H1 (cell line): ENCODE results near the gene RCAN2. TPM values are rescaled to one million over a fixed set of nuclear protein-coding genes. Genes with fewer than 3 reads are reported as not detected.

Source experiments
- ATF3 ChIP-seq: IDR thresholded peaks from 2 replicates; pipeline ENCODE4 v1.6.1; 2011; ENCODE audit warnings: low read depth, mild to moderate bottlenecking, low read length; ENCODE audit not compliant: insufficient read depth
- BCL11A ChIP-seq, 2 experiments: IDR thresholded peaks; one replicate each; pipeline ENCODE4 v1.6.1; 2011; ENCODE audit warnings: low read depth in 2 of 2, low read length in 2 of 2, mild to moderate bottlenecking in 2 of 2
- FOSL1 ChIP-seq: IDR thresholded peaks from 2 replicates; pipeline ENCODE4 v1.6.1; 2011; ENCODE audit warnings: mild to moderate bottlenecking, low read depth, low read length, moderate library complexity; ENCODE audit not compliant: insufficient read depth
- NANOG ChIP-seq: IDR thresholded peaks from 2 replicates; pipeline ENCODE4 v1.6.1; 2011; ENCODE audit warnings: low read length, low read depth, mild to moderate bottlenecking, inconsistent platforms; ENCODE audit not compliant: insufficient read depth, poor library complexity, severe bottlenecking
- SIN3A ChIP-seq, 2 experiments: IDR thresholded peaks in 1 of 2; conservative IDR thresholded peaks in 1 of 2; 2 replicates each; pipeline ENCODE4 v1.6.1; 2011 to 2012; ENCODE audit warnings: low read length in 2 of 2, improper control_type of control experiment in 1 of 2, low read depth in 1 of 2, mild to moderate bottlenecking in 1 of 2
- polyA plus RNA-seq, 7 experiments: library from polyadenylated mRNA; depleted of rRNA in 3 of 7; stranded (reverse) in 5 of 7; unstranded in 2 of 7; fragments of >200 nt in 5 of 7; fragments of 200-250 nt in 2 of 7; gene quantifications; 1 replicate in 5 of 7; 2 replicates in 1 of 7; 4 replicates in 1 of 7; pipeline versions ENCODE4 v1.2.1 to v1.2.3, GENCODE V29; 2011 to 2013; ENCODE audit warnings: missing spikeins in 2 of 7, mixed read lengths in 2 of 7
- total RNA-seq: library from RNA; stranded (reverse); fragmentation: NEBNext Ultra II Directional; extraction: Animal tissue kit (Norgen Biotek cat#: 25700); gene quantifications from 2 replicates; pipeline ENCODE4 v1.2.1, GENCODE V29; 2021
- TF ChIP-seq, protein P1 (sequence below): fragments of 300-600 bp; sonication (generic); IDR thresholded peaks from 2 replicates; pipeline ENCODE4 v1.7.1; 2012; ENCODE audit warnings: low read length, moderate library complexity, mild to moderate bottlenecking, inconsistent platforms; ENCODE audit not compliant: insufficient replicate concordance
- TF ChIP-seq, protein P2 (sequence below), 3 experiments: IDR thresholded peaks; 1 replicate in 2 of 3; 2 replicates in 1 of 3; pipeline versions ENCODE4 v1.5.1 to v1.6.1; 2011; ENCODE audit warnings: low read length in 3 of 3, mild to moderate bottlenecking in 3 of 3, inconsistent platforms in 2 of 3, low read depth in 1 of 3, moderate library complexity in 1 of 3; ENCODE audit not compliant: insufficient read depth in 1 of 3; ENCODE audit errors: control extremely low read depth in 1 of 3

The RCAN2 gene
- total and polyA plus RNA-seq, 2 of the 8 experiments (the other 6 are each of a cell fraction or from before 2014, with no cell fraction given) = 5.0 to 8.5 TPM

GRCh38 chr6:46315589-46315988, 175.7 kb downstream of the RCAN2 start (continued):
- TF ChIP-seq, protein P1, sequence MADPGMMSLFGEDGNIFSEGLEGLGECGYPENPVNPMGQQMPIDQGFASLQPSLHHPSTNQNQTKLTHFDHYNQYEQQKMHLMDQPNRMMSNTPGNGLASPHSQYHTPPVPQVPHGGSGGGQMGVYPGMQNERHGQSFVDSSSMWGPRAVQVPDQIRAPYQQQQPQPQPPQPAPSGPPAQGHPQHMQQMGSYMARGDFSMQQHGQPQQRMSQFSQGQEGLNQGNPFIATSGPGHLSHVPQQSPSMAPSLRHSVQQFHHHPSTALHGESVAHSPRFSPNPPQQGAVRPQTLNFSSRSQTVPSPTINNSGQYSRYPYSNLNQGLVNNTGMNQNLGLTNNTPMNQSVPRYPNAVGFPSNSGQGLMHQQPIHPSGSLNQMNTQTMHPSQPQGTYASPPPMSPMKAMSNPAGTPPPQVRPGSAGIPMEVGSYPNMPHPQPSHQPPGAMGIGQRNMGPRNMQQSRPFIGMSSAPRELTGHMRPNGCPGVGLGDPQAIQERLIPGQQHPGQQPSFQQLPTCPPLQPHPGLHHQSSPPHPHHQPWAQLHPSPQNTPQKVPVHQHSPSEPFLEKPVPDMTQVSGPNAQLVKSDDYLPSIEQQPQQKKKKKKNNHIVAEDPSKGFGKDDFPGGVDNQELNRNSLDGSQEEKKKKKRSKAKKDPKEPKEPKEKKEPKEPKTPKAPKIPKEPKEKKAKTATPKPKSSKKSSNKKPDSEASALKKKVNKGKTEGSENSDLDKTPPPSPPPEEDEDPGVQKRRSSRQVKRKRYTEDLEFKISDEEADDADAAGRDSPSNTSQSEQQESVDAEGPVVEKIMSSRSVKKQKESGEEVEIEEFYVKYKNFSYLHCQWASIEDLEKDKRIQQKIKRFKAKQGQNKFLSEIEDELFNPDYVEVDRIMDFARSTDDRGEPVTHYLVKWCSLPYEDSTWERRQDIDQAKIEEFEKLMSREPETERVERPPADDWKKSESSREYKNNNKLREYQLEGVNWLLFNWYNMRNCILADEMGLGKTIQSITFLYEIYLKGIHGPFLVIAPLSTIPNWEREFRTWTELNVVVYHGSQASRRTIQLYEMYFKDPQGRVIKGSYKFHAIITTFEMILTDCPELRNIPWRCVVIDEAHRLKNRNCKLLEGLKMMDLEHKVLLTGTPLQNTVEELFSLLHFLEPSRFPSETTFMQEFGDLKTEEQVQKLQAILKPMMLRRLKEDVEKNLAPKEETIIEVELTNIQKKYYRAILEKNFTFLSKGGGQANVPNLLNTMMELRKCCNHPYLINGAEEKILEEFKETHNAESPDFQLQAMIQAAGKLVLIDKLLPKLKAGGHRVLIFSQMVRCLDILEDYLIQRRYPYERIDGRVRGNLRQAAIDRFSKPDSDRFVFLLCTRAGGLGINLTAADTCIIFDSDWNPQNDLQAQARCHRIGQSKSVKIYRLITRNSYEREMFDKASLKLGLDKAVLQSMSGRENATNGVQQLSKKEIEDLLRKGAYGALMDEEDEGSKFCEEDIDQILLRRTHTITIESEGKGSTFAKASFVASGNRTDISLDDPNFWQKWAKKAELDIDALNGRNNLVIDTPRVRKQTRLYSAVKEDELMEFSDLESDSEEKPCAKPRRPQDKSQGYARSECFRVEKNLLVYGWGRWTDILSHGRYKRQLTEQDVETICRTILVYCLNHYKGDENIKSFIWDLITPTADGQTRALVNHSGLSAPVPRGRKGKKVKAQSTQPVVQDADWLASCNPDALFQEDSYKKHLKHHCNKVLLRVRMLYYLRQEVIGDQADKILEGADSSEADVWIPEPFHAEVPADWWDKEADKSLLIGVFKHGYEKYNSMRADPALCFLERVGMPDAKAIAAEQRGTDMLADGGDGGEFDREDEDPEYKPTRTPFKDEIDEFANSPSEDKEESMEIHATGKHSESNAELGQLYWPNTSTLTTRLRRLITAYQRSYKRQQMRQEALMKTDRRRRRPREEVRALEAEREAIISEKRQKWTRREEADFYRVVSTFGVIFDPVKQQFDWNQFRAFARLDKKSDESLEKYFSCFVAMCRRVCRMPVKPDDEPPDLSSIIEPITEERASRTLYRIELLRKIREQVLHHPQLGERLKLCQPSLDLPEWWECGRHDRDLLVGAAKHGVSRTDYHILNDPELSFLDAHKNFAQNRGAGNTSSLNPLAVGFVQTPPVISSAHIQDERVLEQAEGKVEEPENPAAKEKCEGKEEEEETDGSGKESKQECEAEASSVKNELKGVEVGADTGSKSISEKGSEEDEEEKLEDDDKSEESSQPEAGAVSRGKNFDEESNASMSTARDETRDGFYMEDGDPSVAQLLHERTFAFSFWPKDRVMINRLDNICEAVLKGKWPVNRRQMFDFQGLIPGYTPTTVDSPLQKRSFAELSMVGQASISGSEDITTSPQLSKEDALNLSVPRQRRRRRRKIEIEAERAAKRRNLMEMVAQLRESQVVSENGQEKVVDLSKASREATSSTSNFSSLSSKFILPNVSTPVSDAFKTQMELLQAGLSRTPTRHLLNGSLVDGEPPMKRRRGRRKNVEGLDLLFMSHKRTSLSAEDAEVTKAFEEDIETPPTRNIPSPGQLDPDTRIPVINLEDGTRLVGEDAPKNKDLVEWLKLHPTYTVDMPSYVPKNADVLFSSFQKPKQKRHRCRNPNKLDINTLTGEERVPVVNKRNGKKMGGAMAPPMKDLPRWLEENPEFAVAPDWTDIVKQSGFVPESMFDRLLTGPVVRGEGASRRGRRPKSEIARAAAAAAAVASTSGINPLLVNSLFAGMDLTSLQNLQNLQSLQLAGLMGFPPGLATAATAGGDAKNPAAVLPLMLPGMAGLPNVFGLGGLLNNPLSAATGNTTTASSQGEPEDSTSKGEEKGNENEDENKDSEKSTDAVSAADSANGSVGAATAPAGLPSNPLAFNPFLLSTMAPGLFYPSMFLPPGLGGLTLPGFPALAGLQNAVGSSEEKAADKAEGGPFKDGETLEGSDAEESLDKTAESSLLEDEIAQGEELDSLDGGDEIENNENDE = no peak
- TF ChIP-seq SIN3A (conservative IDR thresholded peaks at IDR 0.05 in 1 of 2, IDR thresholded peaks at IDR 0.05 in 1 of 2; ENCODE audit: low read depth in 1 of 2, low read length in 2 of 2) (no peak), NANOG (no peak), ATF3 (no peak), FOSL1 (no peak), BCL11A (IDR thresholded peaks at IDR 0.05; ENCODE audit: low read depth in 2 of 2, low read length in 2 of 2) (no peak)
- TF ChIP-seq, protein P2, sequence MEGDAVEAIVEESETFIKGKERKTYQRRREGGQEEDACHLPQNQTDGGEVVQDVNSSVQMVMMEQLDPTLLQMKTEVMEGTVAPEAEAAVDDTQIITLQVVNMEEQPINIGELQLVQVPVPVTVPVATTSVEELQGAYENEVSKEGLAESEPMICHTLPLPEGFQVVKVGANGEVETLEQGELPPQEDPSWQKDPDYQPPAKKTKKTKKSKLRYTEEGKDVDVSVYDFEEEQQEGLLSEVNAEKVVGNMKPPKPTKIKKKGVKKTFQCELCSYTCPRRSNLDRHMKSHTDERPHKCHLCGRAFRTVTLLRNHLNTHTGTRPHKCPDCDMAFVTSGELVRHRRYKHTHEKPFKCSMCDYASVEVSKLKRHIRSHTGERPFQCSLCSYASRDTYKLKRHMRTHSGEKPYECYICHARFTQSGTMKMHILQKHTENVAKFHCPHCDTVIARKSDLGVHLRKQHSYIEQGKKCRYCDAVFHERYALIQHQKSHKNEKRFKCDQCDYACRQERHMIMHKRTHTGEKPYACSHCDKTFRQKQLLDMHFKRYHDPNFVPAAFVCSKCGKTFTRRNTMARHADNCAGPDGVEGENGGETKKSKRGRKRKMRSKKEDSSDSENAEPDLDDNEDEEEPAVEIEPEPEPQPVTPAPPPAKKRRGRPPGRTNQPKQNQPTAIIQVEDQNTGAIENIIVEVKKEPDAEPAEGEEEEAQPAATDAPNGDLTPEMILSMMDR (IDR thresholded peaks at IDR 0.05; ENCODE audit: control extremely low read depth in 1 of 3, insufficient read depth in 1 of 3, low read depth in 1 of 3, low read length in 3 of 3) = no peak
